ENCODE results near the gene RILPL2.
"Not testable (repeated sequence)": the region's sequence is repeated elsewhere in the genome, so short reads cannot be mapped to it uniquely, and the experiment has no call there.

The RILPL2 gene

GRCh38 chr12:123468786-123469185, 32.3 kb upstream of the RILPL2 start:
- peaks cover 4% of the 10 kb centered on the region for H3K4me1 Mint-ChIP-seq (ENCODE audit: low read depth)
- no peaks in the 10 kb centered on the region for H3K27me3 Mint-ChIP-seq (ENCODE audit: low read depth)
- no peak overlapping the region for H3K27ac Mint-ChIP-seq
- no peak overlapping the region for H3K4me3 Mint-ChIP-seq
- H3K36me3 Mint-ChIP-seq (ENCODE audit: low read depth) = peaks cover 25% of the 10 kb centered on the region
- H3K9me3 Mint-ChIP-seq = no peaks in the 10 kb centered on the region

GRCh38 chr12:123465084-123465483, 28.6 kb upstream of the RILPL2 start:
- H3K27ac Mint-ChIP-seq = no peak overlapping the region
- no peak overlapping the region for H3K4me3 Mint-ChIP-seq
- peaks cover 12% of the 10 kb centered on the region for H3K4me1 Mint-ChIP-seq (ENCODE audit: low read depth)
- H3K27me3 Mint-ChIP-seq (ENCODE audit: low read depth) = no peaks in the 10 kb centered on the region
- H3K9me3 Mint-ChIP-seq = no peaks in the 10 kb centered on the region
- peaks cover 27% of the 10 kb centered on the region for H3K36me3 Mint-ChIP-seq (ENCODE audit: low read depth)

- Mint-ChIP-seq H3K4me1 (ENCODE audit: low read depth) (peaks cover 20% of the 10 kb centered on the region), H3K36me3 (ENCODE audit: low read depth) (peaks cover 28% of the 10 kb centered on the region)
- not testable (repeated sequence) for H3K27ac Mint-ChIP-seq; H3K4me3 Mint-ChIP-seq; H3K27me3 Mint-ChIP-seq (ENCODE audit: low read depth); H3K9me3 Mint-ChIP-seq
These were observed 26.7 kb upstream of the RILPL2 start for GRCh38 chr12:123463174-123463573.

GRCh38 chr12:123457980-123458779, 21.7 kb upstream of the RILPL2 start, which contains the start of gene SNRNP35:
SNRNP35 (plus strand) TSS chr12:123458139; CDS start chr12:123465541, 7,402 bp downstream.
- H3K4me1 Mint-ChIP-seq (ENCODE audit: low read depth) = peaks cover 18% of the 10 kb centered on the region
- peak within 1 kb of the TSS; percentile 99 for H3K27ac Mint-ChIP-seq
- H3K36me3 Mint-ChIP-seq (ENCODE audit: low read depth) = peaks cover 10% of the 10 kb centered on the region
- no peaks in the 10 kb centered on the region for H3K9me3 Mint-ChIP-seq
- peak within 1 kb of the TSS; percentile 97 for H3K4me3 Mint-ChIP-seq
- no peaks in the 10 kb centered on the region for H3K27me3 Mint-ChIP-seq (ENCODE audit: low read depth)

GRCh38 chr12:123453165-123453564, 16.7 kb upstream of the RILPL2 start:
- H3K27ac Mint-ChIP-seq = peak overlapping the region; percentile 13

GRCh38 chr12:123452276-123452550, 15.7 kb upstream of the RILPL2 start:
- not testable (repeated sequence) for H3K36me3 Mint-ChIP-seq (ENCODE audit: low read depth); H3K4me3 Mint-ChIP-seq; H3K9me3 Mint-ChIP-seq; H3K27me3 Mint-ChIP-seq (ENCODE audit: low read depth)
- Mint-ChIP-seq H3K4me1 (ENCODE audit: low read depth) (peaks cover 12% of the 10 kb centered on the region), H3K27ac (peak overlapping the region; percentile 36)

More at GRCh38 chr12:123453165-123453564, 16.7 kb upstream of the RILPL2 start:
- Mint-ChIP-seq H3K4me3 (no peak overlapping the region), H3K9me3 (no peaks in the 10 kb centered on the region), H3K27me3 (ENCODE audit: low read depth) (no peaks in the 10 kb centered on the region), H3K4me1 (ENCODE audit: low read depth) (peaks cover 11% of the 10 kb centered on the region), H3K36me3 (ENCODE audit: low read depth) (peaks cover 4% of the 10 kb centered on the region)

GRCh38 chr12:123450636-123451035, 14.2 kb upstream of the RILPL2 start:
- peaks cover 2% of the 10 kb centered on the region for H3K36me3 Mint-ChIP-seq (ENCODE audit: low read depth)
- H3K4me1 Mint-ChIP-seq (ENCODE audit: low read depth) = peaks cover 18% of the 10 kb centered on the region
- no peaks in the 10 kb centered on the region for H3K27me3 Mint-ChIP-seq (ENCODE audit: low read depth)
- H3K4me3 Mint-ChIP-seq = no peak overlapping the region
- no peak overlapping the region for H3K27ac Mint-ChIP-seq
- no peaks in the 10 kb centered on the region for H3K9me3 Mint-ChIP-seq

GRCh38 chr12:123449856-123450255, 13.4 kb upstream of the RILPL2 start:
- Mint-ChIP-seq H3K4me3 (no peak overlapping the region), H3K27me3 (ENCODE audit: low read depth) (no peaks in the 10 kb centered on the region), H3K9me3 (no peaks in the 10 kb centered on the region), H3K4me1 (ENCODE audit: low read depth) (peaks cover 18% of the 10 kb centered on the region), H3K27ac (no peak overlapping the region), H3K36me3 (ENCODE audit: low read depth) (peaks cover 2% of the 10 kb centered on the region)

GRCh38 chr12:123449249-123449733, 12.8 kb upstream of the RILPL2 start:
- Mint-ChIP-seq H3K36me3 (ENCODE audit: low read depth) (peaks cover 2% of the 10 kb centered on the region), H3K27me3 (ENCODE audit: low read depth) (no peaks in the 10 kb centered on the region), H3K9me3 (no peaks in the 10 kb centered on the region), H3K4me1 (ENCODE audit: low read depth) (peaks cover 20% of the 10 kb centered on the region), H3K4me3 (no peak overlapping the region), H3K27ac (peak overlapping the region; percentile 56)

- H3K27ac Mint-ChIP-seq = no peak overlapping the region
- H3K4me3 Mint-ChIP-seq = no peak overlapping the region
- H3K36me3 Mint-ChIP-seq (ENCODE audit: low read depth) = peaks cover 2% of the 10 kb centered on the region
- peaks cover 24% of the 10 kb centered on the region for H3K4me1 Mint-ChIP-seq (ENCODE audit: low read depth)
- H3K27me3 Mint-ChIP-seq (ENCODE audit: low read depth) = no peaks in the 10 kb centered on the region
- no peaks in the 10 kb centered on the region for H3K9me3 Mint-ChIP-seq
These were observed 9.8 kb upstream of the RILPL2 start for GRCh38 chr12:123446333-123446713.

GRCh38 chr12:123445388-123446332, 9.2 kb upstream of the RILPL2 start:
- H3K4me3 Mint-ChIP-seq = no peak overlapping the region
- no peaks in the 10 kb centered on the region for H3K27me3 Mint-ChIP-seq (ENCODE audit: low read depth)
- H3K27ac Mint-ChIP-seq = peak overlapping the region; percentile 50
- H3K9me3 Mint-ChIP-seq = no peaks in the 10 kb centered on the region
- peaks cover 2% of the 10 kb centered on the region for H3K36me3 Mint-ChIP-seq (ENCODE audit: low read depth)
- peaks cover 24% of the 10 kb centered on the region for H3K4me1 Mint-ChIP-seq (ENCODE audit: low read depth)

GRCh38 chr12:123444092-123445026, 7.9 kb upstream of the RILPL2 start:
- Mint-ChIP-seq H3K27ac (no peak overlapping the region), H3K4me1 (ENCODE audit: low read depth) (peaks cover 23% of the 10 kb centered on the region), H3K9me3 (no peaks in the 10 kb centered on the region), H3K27me3 (ENCODE audit: low read depth) (no peaks in the 10 kb centered on the region), H3K36me3 (ENCODE audit: low read depth) (peaks cover 2% of the 10 kb centered on the region), H3K4me3 (no peak overlapping the region)

GRCh38 chr12:123442774-123443173, 6.3 kb upstream of the RILPL2 start:
- H3K36me3 Mint-ChIP-seq (ENCODE audit: low read depth) = no peaks in the 10 kb centered on the region
- no peak overlapping the region for H3K27ac Mint-ChIP-seq
- H3K4me3 Mint-ChIP-seq = no peak overlapping the region
- H3K27me3 Mint-ChIP-seq (ENCODE audit: low read depth) = no peaks in the 10 kb centered on the region
- H3K4me1 Mint-ChIP-seq (ENCODE audit: low read depth) = peaks cover 14% of the 10 kb centered on the region
- no peaks in the 10 kb centered on the region for H3K9me3 Mint-ChIP-seq
